WTC11 (cell line): ENCODE measurements around the gene TUNAR. TPM values are rescaled to one million over a fixed set of nuclear protein-coding genes. Genes with fewer than 3 reads are reported as not detected.
A peak's percentile ranks its signal among the peaks of the same experiment; 100 is the strongest.

Source experiments
- AR ChIP-seq: fragments of 250-450 bp; sonication (Bioruptor Pico); IDR thresholded peaks from 2 replicates; pipeline ENCODE4 v1.9.0; 2021; ENCODE audit warnings: mild to moderate bottlenecking
- ATF2 ChIP-seq: sonication (generic); formaldehyde crosslinking; IDR thresholded peaks from 2 replicates; pipeline ENCODE4 v1.8.1; 2022; ENCODE audit warnings: low read depth, missing genetic modification reagents, borderline replicate concordance
- CREB1 ChIP-seq: sonication (generic); formaldehyde crosslinking; IDR thresholded peaks from 2 replicates; pipeline ENCODE4 v1.8.0; 2023; ENCODE audit warnings: mild to moderate bottlenecking, missing genetic modification reagents
- ELF4 ChIP-seq: sonication (generic); formaldehyde crosslinking; IDR thresholded peaks from 2 replicates; pipeline ENCODE4 v1.8.1; 2022; ENCODE audit warnings: low read depth, mild to moderate bottlenecking, moderate library complexity, missing genetic modification reagents
- EMX1 ChIP-seq: fragments of 250-450 bp; sonication (Bioruptor Pico); IDR thresholded peaks from 2 replicates; pipeline ENCODE4 v1.8.0; 2021; ENCODE audit warnings: mild to moderate bottlenecking
- ETV6 ChIP-seq: sonication (generic); formaldehyde crosslinking; IDR thresholded peaks from 2 replicates; pipeline ENCODE4 v1.8.1; 2022; ENCODE audit warnings: mild to moderate bottlenecking, missing genetic modification reagents
- FOXP1 ChIP-seq: sonication (generic); formaldehyde crosslinking; IDR thresholded peaks from 2 replicates; pipeline ENCODE4 v1.8.0; 2022; ENCODE audit warnings: missing genetic modification reagents, mild to moderate bottlenecking, moderate library complexity, borderline replicate concordance
- FOXP4 ChIP-seq: sonication (generic); formaldehyde crosslinking; IDR thresholded peaks from 2 replicates; pipeline ENCODE4 v1.8.0; 2022; ENCODE audit warnings: mild to moderate bottlenecking, missing genetic modification reagents
- HMGA2 ChIP-seq: fragments of 250-450 bp; sonication (Bioruptor Pico); IDR thresholded peaks from 2 replicates; pipeline ENCODE4 v1.4.0; 2021; ENCODE audit warnings: mild to moderate bottlenecking, moderate library complexity
- IRF2 ChIP-seq: sonication (generic); formaldehyde crosslinking; IDR thresholded peaks from 2 replicates; pipeline ENCODE4 v1.8.0; 2022; ENCODE audit warnings: low read depth, missing genetic modification reagents, borderline replicate concordance
- JUN ChIP-seq: sonication (generic); formaldehyde crosslinking; IDR thresholded peaks from 2 replicates; pipeline ENCODE4 v1.8.0; 2023; ENCODE audit warnings: mild to moderate bottlenecking, missing genetic modification reagents
- MLX ChIP-seq: sonication (generic); formaldehyde crosslinking; IDR thresholded peaks from 2 replicates; pipeline ENCODE4 v1.8.1; 2023; ENCODE audit warnings: mild to moderate bottlenecking, missing genetic modification reagents, moderate library complexity
- MXD4 ChIP-seq: fragments of 250-450 bp; sonication (Bioruptor Pico); IDR thresholded peaks from 2 replicates; pipeline ENCODE4 v1.8.0; 2021; ENCODE audit warnings: mild to moderate bottlenecking, moderate library complexity, borderline replicate concordance
- NFE2L1 ChIP-seq: sonication (generic); formaldehyde crosslinking; IDR thresholded peaks from 2 replicates; pipeline ENCODE4 v1.8.1; 2023; ENCODE audit warnings: missing genetic modification reagents
- NR3C1 ChIP-seq: sonication (generic); formaldehyde crosslinking; conservative IDR thresholded peaks from 2 replicates; pipeline ENCODE4 v1.8.1; 2023; ENCODE audit warnings: low read depth, mild to moderate bottlenecking, missing genetic modification reagents
- RELA ChIP-seq: sonication (generic); formaldehyde crosslinking; IDR thresholded peaks from 2 replicates; pipeline ENCODE4 v1.8.1; 2022; ENCODE audit warnings: missing genetic modification reagents, mild to moderate bottlenecking, borderline replicate concordance
- RORB ChIP-seq: fragments of 250-450 bp; sonication (Bioruptor Pico); IDR thresholded peaks from 2 replicates; pipeline ENCODE4 v1.9.0; 2021; ENCODE audit warnings: mild to moderate bottlenecking
- SMAD4 ChIP-seq: sonication (generic); formaldehyde crosslinking; IDR thresholded peaks from 2 replicates; pipeline ENCODE4 v1.8.0; 2022; ENCODE audit warnings: mild to moderate bottlenecking, missing genetic modification reagents
- TP53 ChIP-seq: sonication (generic); formaldehyde crosslinking; IDR thresholded peaks from 2 replicates; pipeline ENCODE4 v1.8.1; 2023; ENCODE audit warnings: mild to moderate bottlenecking, missing genetic modification reagents
- ZBTB21 ChIP-seq: sonication (generic); formaldehyde crosslinking; IDR thresholded peaks from 2 replicates; pipeline ENCODE4 v1.8.1; 2023; ENCODE audit warnings: mild to moderate bottlenecking, missing genetic modification reagents, borderline replicate concordance
- ZMAT4 ChIP-seq: fragments of 250-450 bp; sonication (Bioruptor Pico); IDR thresholded peaks from 2 replicates; pipeline ENCODE4 v1.9.0; 2021; ENCODE audit warnings: mild to moderate bottlenecking
- ZNF121 ChIP-seq: sonication (generic); formaldehyde crosslinking; IDR thresholded peaks from 2 replicates; pipeline ENCODE4 v1.8.0; 2023; ENCODE audit warnings: missing genetic modification reagents
- ZNF219 ChIP-seq: sonication (generic); formaldehyde crosslinking; IDR thresholded peaks from 2 replicates; pipeline ENCODE4 v1.8.0; 2023; ENCODE audit warnings: missing genetic modification reagents, mild to moderate bottlenecking, borderline replicate concordance
- ZNF232 ChIP-seq: sonication (generic); formaldehyde crosslinking; IDR thresholded peaks from 2 replicates; pipeline ENCODE4 v1.8.0; 2022; ENCODE audit warnings: mild to moderate bottlenecking, missing genetic modification reagents
- ZNF416 ChIP-seq: fragments of 250-450 bp; sonication (Bioruptor Pico); IDR thresholded peaks from 2 replicates; pipeline ENCODE4 v1.9.0; 2021; ENCODE audit warnings: mild to moderate bottlenecking, inconsistent platforms
- ZNF425 ChIP-seq: fragments of 250-450 bp; sonication (Bioruptor Pico); conservative IDR thresholded peaks from 2 replicates; pipeline ENCODE4 v1.9.0; 2021; ENCODE audit warnings: mild to moderate bottlenecking
- ZNF532 ChIP-seq: fragments of 250-450 bp; sonication (Bioruptor Pico); IDR thresholded peaks from 2 replicates; pipeline ENCODE4 v1.9.0; 2021; ENCODE audit warnings: mild to moderate bottlenecking, borderline replicate concordance
- total RNA-seq: library from RNA; stranded (reverse); gene quantifications from 3 replicates; pipeline ENCODE4 v1.2.3, GENCODE V29; 2021

TUNAR gene
- total RNA-seq, 1 experiment from 2014 or later: 36.3 TPM

GRCh38 chr14:95948558-95948981 lies 71.9 kb downstream of the TUNAR start (continued):
- TF ChIP-seq ZMAT4 (CRISPR knock-in tag) (no peak), ETV6 (CRISPR knock-in tag) (peak; percentile 91; the same call in 1 of the 2 replicates), SMAD4 (CRISPR knock-in tag) (no peak), HMGA2 (CRISPR knock-in tag) (no peak), AR (CRISPR knock-in tag) (peak; percentile 47; the same call in 1 of the 2 replicates), ZNF121 (CRISPR knock-in tag) (no peak), ATF2 (CRISPR knock-in tag) (no peak), RORB (CRISPR knock-in tag) (no peak), MLX (CRISPR knock-in tag) (no peak), FOXP4 (CRISPR knock-in tag) (peak; percentile 46; the same call in 1 of the 2 replicates), ZNF416 (no peak), FOXP1 (CRISPR knock-in tag) (no peak), NR3C1 (no peak), IRF2 (CRISPR knock-in tag) (no peak), CREB1 (CRISPR knock-in tag) (no peak), NFE2L1 (CRISPR knock-in tag) (peak; percentile 56; the same call in 1 of the 2 replicates), TP53 (CRISPR knock-in tag) (0 out of 2 replicates have a peak, but pooled peaks have one; percentile 38), JUN (no peak; the same call in 1 of the 2 replicates), EMX1 (no peak), ELF4 (no peak), ZNF219 (CRISPR knock-in tag) (no peak), ZNF425 (CRISPR knock-in tag) (no peak), MXD4 (CRISPR knock-in tag) (no peak), RELA (no peak), ZNF532 (CRISPR knock-in tag) (peak; percentile 89; the same call in 1 of the 2 replicates), ZBTB21 (CRISPR knock-in tag) (no peak), ZNF232 (peak; percentile 72; the same call in 1 of the 2 replicates)
